Smooth muscle cell (in vitro differentiated cells): ENCODE data around the gene ADAMTS13. TPM values are rescaled to one million over a fixed set of nuclear protein-coding genes. Genes with fewer than 3 reads are reported as not detected.

ENCODE experiments used
- DNase-seq: peaks from one replicate; lab custom pipeline; 2025; ENCODE audit not compliant: unreplicated experiment; lab: John Stamatoyannopoulos, UW
- H2AFZ ChIP-seq: fragments of 200-600 bp; sonication (generic); 2 replicates; pipeline ENCODE4 v1.6.0; 2016; ENCODE audit warnings: antibody characterized with exemption, low read depth, mild to moderate bottlenecking
- H3F3A ChIP-seq: fragments of 200-600 bp; sonication (generic); 2 replicates; pipeline ENCODE4 v1.6.0; 2017; ENCODE audit warnings: antibody characterized with exemption, low read depth
- H3K27ac ChIP-seq: fragments of 200-600 bp; sonication (generic); 2 replicates; pipeline ENCODE4 v1.5.1; 2016; ENCODE audit warnings: low read depth, mild to moderate bottlenecking
- H3K27me3 ChIP-seq: fragments of 200-600 bp; sonication (generic); 2 replicates; pipeline ENCODE4 v1.6.1; 2016; ENCODE audit warnings: low read depth, mild to moderate bottlenecking
- H3K36me3 ChIP-seq: fragments of 200-600 bp; sonication (generic); 2 replicates; pipeline ENCODE4 v1.5.1; 2016; ENCODE audit warnings: low read depth
- H3K4me1 ChIP-seq: fragments of 200-600 bp; sonication (generic); 2 replicates; pipeline ENCODE4 v1.5.1; 2016; ENCODE audit warnings: low read depth
- H3K4me2 ChIP-seq: fragments of 200-600 bp; sonication (generic); 2 replicates; pipeline ENCODE4 v1.6.0; 2016; ENCODE audit warnings: mild to moderate bottlenecking
- H3K4me3 ChIP-seq: fragments of 200-600 bp; sonication (generic); 2 replicates; pipeline ENCODE4 v1.5.1; 2016; ENCODE audit warnings: mild to moderate bottlenecking
- H3K79me2 ChIP-seq: fragments of 200-600 bp; sonication (generic); 2 replicates; pipeline ENCODE4 v1.6.0; 2016; ENCODE audit warnings: low read depth, mild to moderate bottlenecking
- H3K9ac ChIP-seq: fragments of 200-600 bp; sonication (generic); 2 replicates; pipeline ENCODE4 v1.6.0; 2016; ENCODE audit warnings: low read depth
- H3K9me3 ChIP-seq: fragments of 200-600 bp; sonication (generic); replicated peaks from 2 replicates; pipeline ENCODE4 v1.5.1; 2016; ENCODE audit warnings: low read depth
- H4K20me1 ChIP-seq: fragments of 200-600 bp; sonication (generic); 2 replicates; pipeline ENCODE4 v1.6.0; 2016; ENCODE audit warnings: low read depth
- WGBS: methylation state at CpG from one replicate; pipeline ENCODE4 v1.1.7; 2016; ENCODE audit warnings: low lambda C conversion rate; 5-methylcytosine and 5-hydroxymethylcytosine counted together
- polyA plus RNA-seq: library from polyadenylated mRNA; unstranded; fragments of >200 nt; fragmentation: Nextera tagmentation; extraction: Ambion mirVana; gene quantifications from 2 replicates; pipeline ENCODE4 v1.2.1, GENCODE V29; 2016
- total RNA-seq: library from RNA; depleted of rRNA; stranded (reverse); fragments of >200 nt; gene quantifications from 2 replicates; pipeline ENCODE4 v1.2.3, GENCODE V29; 2014
- TF ChIP-seq, protein P1 (sequence below): fragments of 200-600 bp; sonication (generic); IDR thresholded peaks from 2 replicates; pipeline ENCODE4 v1.5.1; 2017; ENCODE audit warnings: borderline replicate concordance, mild to moderate bottlenecking, antibody characterized with exemption; ENCODE audit not compliant: insufficient read depth, poor library complexity, severe bottlenecking

Gene ADAMTS13
- total RNA-seq (1.4 and 3.1 TPM in 2 replicates), polyA plus RNA-seq (3.7 and 6.8 TPM in 2 replicates)

DNA sequence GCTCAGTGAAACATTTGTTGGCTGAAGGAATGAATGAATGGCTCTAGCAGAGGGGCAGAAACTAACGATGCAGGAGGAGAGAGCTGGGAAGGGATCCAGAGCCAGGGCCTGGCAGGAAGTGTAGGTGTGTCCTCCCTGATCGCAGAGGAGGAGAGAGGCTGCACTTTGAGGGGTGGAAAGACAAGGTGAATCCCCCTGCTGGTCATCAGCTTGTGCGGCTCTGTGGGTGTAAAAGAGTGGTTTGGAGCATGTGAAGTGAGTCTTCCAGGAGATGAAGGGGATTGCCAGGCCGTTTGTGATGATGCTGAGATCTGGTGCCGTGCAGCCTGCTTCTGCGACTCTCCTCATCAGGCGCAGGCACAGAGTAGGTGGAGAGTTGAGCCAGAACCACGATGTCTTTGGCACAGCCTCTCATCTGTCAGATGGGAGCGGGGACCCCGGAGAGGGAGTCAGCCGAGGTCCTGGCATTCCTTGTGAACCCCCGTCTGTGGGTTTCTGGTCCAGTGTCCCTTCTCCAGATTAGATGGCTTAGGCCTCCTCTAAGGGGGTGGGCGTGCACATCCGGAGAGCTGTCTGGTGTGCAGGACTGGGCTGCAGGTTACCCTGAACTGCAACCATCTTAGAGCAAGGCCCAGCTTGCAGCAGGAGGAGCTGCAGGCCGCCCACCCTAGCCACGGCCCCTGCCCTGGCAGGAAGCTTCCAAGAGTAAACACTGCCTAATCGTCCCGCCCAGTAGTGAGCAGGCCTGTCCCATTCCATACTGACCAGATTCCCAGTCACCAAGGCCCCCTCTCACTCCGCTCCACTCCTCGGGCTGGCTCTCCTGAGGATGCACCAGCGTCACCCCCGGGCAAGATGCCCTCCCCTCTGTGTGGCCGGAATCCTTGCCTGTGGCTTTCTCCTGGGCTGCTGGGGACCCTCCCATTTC, at the start of gene ADAMTS13:
ADAMTS13 (plus strand) TSS at position 753 of the 928 bp plus-strand sequence; CDS start at position 830, 77 bp downstream.
- TF ChIP-seq, protein P1, sequence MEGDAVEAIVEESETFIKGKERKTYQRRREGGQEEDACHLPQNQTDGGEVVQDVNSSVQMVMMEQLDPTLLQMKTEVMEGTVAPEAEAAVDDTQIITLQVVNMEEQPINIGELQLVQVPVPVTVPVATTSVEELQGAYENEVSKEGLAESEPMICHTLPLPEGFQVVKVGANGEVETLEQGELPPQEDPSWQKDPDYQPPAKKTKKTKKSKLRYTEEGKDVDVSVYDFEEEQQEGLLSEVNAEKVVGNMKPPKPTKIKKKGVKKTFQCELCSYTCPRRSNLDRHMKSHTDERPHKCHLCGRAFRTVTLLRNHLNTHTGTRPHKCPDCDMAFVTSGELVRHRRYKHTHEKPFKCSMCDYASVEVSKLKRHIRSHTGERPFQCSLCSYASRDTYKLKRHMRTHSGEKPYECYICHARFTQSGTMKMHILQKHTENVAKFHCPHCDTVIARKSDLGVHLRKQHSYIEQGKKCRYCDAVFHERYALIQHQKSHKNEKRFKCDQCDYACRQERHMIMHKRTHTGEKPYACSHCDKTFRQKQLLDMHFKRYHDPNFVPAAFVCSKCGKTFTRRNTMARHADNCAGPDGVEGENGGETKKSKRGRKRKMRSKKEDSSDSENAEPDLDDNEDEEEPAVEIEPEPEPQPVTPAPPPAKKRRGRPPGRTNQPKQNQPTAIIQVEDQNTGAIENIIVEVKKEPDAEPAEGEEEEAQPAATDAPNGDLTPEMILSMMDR: no peak
- no peaks in the 10 kb centered on the region for H3K36me3 ChIP-seq
- DNase-seq: no peak
- H3K9me3 ChIP-seq: no peaks in the 10 kb centered on the region
- H3K9ac ChIP-seq: no peak within 1 kb of the TSS
- H3K79me2 ChIP-seq: peaks cover 7% of the 10 kb centered on the region
- no peak within 1 kb of the TSS for H3K27ac ChIP-seq
- H3K27me3 ChIP-seq: no peaks in the 10 kb centered on the region
- H3K4me1 ChIP-seq: peaks cover 9% of the 10 kb centered on the region
- H3K4me3 ChIP-seq: no peak within 1 kb of the TSS
- WGBS: 74% methylated on average over 23 of the region's 23 CpGs
- H3K4me2 ChIP-seq: no peak within 1 kb of the TSS
- no peak within 1 kb of the TSS for H2AFZ ChIP-seq
- no peaks in the 10 kb centered on the region for H4K20me1 ChIP-seq
- peaks cover 4% of the 10 kb centered on the region for H3F3A ChIP-seq

DNA sequence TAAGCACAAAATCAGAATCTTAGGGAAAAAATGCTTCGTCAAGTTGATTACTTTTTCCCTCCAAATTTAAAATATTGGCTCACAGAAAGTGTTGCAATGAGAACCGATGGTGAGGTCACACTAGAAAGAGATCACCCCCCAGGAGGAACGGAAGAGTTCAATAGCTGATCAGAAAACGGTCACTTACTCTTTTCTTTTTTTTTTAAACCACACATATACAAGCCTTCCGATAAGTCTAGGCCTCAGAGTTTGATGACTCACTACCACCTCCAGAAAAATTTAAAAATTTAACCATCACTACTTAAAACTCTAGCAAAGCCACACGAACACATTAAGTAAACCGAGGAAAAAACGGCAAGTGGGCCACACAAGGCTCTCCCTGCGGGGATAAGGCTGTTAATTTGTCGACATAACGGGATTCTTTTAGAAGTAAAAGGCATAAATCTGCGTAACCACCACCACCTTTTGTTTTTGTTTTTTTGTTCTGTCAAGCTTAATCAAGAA, 47.5 kb upstream of the ADAMTS13 start:
- TF ChIP-seq, protein P1: no peak
- peaks cover 18% of the 10 kb centered on the region for H3F3A ChIP-seq
- H3K36me3 ChIP-seq: no peaks in the 10 kb centered on the region
- peaks cover 58% of the 10 kb centered on the region for H4K20me1 ChIP-seq
- peak overlapping the region; percentile 98 for H3K27ac ChIP-seq
- H3K4me2 ChIP-seq: peak overlapping the region; percentile 90
- H3K27me3 ChIP-seq: no peaks in the 10 kb centered on the region
- no peak overlapping the region for H2AFZ ChIP-seq
- 16% methylated on average over 12 of the region's 12 CpGs for WGBS
- H3K9ac ChIP-seq: peak overlapping the region; percentile 100
- no peaks in the 10 kb centered on the region for H3K9me3 ChIP-seq
- peak overlapping the region; percentile 99 for H3K4me3 ChIP-seq
- H3K79me2 ChIP-seq: peaks cover 62% of the 10 kb centered on the region
- no peak for DNase-seq
- H3K4me1 ChIP-seq: peaks cover 23% of the 10 kb centered on the region

- Histone ChIP-seq H3K4me3 (peak overlapping the region; percentile 99), H3K36me3 (no peaks in the 10 kb centered on the region), H3F3A (peaks cover 18% of the 10 kb centered on the region), H3K27me3 (no peaks in the 10 kb centered on the region), H3K9me3 (no peaks in the 10 kb centered on the region), H3K4me1 (peaks cover 23% of the 10 kb centered on the region), H3K9ac (peak overlapping the region; percentile 100), H3K4me2 (peak overlapping the region; percentile 90), H4K20me1 (peaks cover 52% of the 10 kb centered on the region), H3K27ac (peak overlapping the region; percentile 98), H3K79me2 (peaks cover 56% of the 10 kb centered on the region), H2AFZ (no peak overlapping the region)
- TF ChIP-seq, protein P1: no peak
- DNase-seq: no peak
- 3% methylated on average over 27 of the region's 39 CpGs for WGBS
Measured at GRCh38 chr9:133375116-133375723, 46.9 kb upstream of the ADAMTS13 start.
